GM12873 (cell line): ENCODE results near the gene GNG5.

Source experiments
- TF ChIP-seq, protein P1 (sequence below): IDR thresholded peaks from 2 replicates; pipeline ENCODE4 v1.5.1; 2012; ENCODE audit warnings: low read depth, mild to moderate bottlenecking, moderate library complexity, low read length, control low read depth; ENCODE audit not compliant: insufficient read depth; ENCODE audit errors: missing control alignments

Gene GNG5

GRCh38 chr1:84462118-84462517 lies 44.3 kb downstream of the GNG5 start:
- TF ChIP-seq, protein P1, sequence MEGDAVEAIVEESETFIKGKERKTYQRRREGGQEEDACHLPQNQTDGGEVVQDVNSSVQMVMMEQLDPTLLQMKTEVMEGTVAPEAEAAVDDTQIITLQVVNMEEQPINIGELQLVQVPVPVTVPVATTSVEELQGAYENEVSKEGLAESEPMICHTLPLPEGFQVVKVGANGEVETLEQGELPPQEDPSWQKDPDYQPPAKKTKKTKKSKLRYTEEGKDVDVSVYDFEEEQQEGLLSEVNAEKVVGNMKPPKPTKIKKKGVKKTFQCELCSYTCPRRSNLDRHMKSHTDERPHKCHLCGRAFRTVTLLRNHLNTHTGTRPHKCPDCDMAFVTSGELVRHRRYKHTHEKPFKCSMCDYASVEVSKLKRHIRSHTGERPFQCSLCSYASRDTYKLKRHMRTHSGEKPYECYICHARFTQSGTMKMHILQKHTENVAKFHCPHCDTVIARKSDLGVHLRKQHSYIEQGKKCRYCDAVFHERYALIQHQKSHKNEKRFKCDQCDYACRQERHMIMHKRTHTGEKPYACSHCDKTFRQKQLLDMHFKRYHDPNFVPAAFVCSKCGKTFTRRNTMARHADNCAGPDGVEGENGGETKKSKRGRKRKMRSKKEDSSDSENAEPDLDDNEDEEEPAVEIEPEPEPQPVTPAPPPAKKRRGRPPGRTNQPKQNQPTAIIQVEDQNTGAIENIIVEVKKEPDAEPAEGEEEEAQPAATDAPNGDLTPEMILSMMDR = no peak

DNA sequence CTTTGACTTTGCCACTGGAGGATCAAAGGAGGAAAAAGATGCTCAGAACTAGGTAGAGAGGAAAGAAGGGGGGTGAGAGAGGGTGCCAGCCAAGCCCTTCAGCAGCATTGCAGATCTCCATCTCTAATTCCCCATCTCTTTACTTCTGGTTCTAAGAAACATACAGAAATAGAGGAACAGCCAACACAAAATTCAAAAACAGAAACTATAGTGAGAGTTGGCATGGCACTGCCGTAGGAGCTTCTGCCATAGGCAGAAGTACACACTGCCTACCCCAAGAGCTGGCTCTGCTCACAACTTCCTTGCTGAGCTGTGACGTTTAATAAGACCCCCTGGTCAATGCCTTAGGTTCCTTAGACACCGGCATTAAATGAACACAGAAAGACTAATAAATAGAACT lies 53.9 kb downstream of the GNG5 start:
- TF ChIP-seq, protein P1 = no peak

DNA sequence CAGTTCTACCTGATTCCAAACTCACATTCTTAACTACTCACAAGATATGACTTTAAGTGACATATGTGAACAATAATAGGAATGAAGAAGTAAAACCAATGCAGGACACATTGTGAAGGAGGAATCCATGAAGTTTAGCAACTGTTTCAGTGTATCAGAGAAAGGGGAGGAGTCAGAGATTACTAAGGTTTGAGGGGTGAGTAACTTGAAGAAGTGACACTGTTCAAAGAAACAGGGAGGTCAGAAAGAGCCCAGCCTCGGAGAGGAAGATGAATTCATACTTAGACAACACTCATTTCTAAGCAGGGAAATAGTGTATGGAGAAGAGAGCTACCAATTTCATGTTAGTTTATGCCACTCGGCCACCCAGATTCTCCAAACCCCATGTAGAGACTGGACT lies 55.5 kb downstream of the GNG5 start:
- TF ChIP-seq, protein P1 = no peak
